Measurements from ENCODE around the gene IP6K3. TPM values are rescaled to one million over a fixed set of nuclear protein-coding genes. Genes with fewer than 3 reads are reported as not detected.

IP6K3 gene
- total RNA-seq, 1 experiment from 2014 or later = 1.7 TPM

DNA sequence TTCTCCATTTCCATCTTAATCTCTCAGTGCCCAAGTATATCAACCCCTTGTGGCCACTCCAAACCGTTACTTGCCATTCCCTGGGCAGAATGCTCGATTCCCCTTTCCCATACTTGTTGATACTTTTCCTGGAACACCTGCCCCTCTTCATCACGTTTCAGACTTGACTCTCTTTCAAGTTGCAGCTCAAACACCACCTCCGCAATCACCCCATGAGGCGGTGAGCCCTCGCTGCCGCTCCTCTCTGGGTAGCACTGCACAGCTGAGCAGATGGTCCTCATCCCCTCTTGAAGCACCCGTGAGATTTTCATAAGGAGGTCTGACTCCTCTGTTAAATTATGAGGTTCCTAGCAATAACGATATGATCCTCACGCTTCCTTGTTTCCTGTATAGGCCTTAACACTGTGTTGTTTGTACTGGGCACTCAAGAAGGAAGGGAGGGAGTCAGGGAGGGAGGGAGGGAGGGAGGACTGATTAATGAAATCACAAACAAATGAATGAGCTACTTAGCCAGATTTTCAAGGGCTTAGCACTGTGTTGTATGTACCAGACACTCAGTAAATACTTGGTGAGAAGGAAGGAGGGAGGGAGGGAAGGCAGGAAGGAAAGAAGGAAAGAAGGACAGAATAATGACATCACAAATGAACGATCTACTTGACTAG lies 27.2 kb downstream of the IP6K3 start:
- no peak overlapping the region for H3K27ac Mint-ChIP-seq (ENCODE audit: low read depth, unreplicated experiment)
- intact Hi-C loops (cut with micrococcal nuclease) = no loop called here
- no peak for DNase-seq (ENCODE audit: unreplicated experiment)
- CTCF ChIA-PET = interaction anchor here (1.1 kb wide), 1 partner anchor 25 kb away, joined by 6 read pairs; no protein-coding TSS in a partner anchor
- H3K9me3 Mint-ChIP-seq (ENCODE audit: unreplicated experiment) = no peaks in the 10 kb centered on the region
- POLR2A ChIA-PET = no interaction called here
- no peaks in the 10 kb centered on the region for H3K36me3 Mint-ChIP-seq (ENCODE audit: insufficient read depth, unreplicated experiment)
- no peak overlapping the region for H3K4me3 Mint-ChIP-seq (ENCODE audit: unreplicated experiment)
- TF ChIP-seq, protein P1, sequence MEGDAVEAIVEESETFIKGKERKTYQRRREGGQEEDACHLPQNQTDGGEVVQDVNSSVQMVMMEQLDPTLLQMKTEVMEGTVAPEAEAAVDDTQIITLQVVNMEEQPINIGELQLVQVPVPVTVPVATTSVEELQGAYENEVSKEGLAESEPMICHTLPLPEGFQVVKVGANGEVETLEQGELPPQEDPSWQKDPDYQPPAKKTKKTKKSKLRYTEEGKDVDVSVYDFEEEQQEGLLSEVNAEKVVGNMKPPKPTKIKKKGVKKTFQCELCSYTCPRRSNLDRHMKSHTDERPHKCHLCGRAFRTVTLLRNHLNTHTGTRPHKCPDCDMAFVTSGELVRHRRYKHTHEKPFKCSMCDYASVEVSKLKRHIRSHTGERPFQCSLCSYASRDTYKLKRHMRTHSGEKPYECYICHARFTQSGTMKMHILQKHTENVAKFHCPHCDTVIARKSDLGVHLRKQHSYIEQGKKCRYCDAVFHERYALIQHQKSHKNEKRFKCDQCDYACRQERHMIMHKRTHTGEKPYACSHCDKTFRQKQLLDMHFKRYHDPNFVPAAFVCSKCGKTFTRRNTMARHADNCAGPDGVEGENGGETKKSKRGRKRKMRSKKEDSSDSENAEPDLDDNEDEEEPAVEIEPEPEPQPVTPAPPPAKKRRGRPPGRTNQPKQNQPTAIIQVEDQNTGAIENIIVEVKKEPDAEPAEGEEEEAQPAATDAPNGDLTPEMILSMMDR (IDR thresholded peaks at IDR 0.05; ENCODE audit: unreplicated experiment) = no peak
- H3K4me1 Mint-ChIP-seq (ENCODE audit: insufficient read depth, unreplicated experiment) = peaks cover 11% of the 10 kb centered on the region
- H3K27me3 Mint-ChIP-seq (ENCODE audit: insufficient read depth, unreplicated experiment) = peaks cover 15% of the 10 kb centered on the region
- BruUV-seq (replicated peaks) = no TSS peak

DNA sequence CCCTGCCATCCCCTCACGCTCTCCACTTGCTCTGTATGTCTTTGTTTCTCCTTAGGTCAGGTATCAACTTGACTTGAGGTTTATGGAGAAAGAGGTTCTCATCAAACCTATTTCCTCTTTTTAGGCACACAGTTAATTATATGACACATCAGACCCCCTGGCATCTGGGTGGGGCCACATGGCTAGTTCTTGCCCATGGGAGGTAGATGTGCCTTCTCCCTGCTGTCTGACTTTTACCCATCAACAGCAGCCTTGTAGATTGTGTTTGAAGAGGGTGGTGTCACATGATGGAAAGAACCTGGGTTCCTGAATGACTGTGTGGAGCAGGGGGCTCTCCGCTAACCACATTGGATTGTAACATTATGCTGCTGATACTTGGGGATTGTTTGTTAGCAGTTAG lies 28.0 kb downstream of the IP6K3 start:
- intact Hi-C loops (cut with micrococcal nuclease) = no loop called here
- POLR2A ChIA-PET = no interaction called here

DNA sequence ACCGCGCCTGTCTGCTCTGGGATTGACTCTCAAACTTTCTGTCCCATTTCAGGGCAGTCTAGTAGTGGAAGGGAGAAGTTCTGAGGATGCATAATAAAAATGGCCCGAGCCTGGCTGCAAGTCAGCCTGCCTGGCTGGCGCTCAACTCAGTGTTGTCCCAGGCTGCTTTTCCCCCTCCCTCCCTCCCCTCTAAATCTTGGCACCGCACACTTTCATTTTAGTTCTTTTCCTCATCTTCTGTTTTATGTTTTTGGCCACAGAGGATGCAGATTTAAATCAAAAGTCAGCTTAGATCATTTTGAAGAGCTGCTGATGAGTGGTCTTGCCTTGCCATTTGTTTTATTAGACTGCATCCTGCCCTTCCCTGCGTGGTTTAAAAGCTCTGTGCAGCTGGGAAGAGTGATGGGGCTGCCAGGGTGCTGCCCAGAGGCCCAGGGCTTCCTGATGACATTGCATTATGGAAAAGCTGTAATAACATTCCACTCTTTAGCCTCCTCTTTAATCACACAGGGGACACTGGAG lies 28.7 kb downstream of the IP6K3 start:
- H3K36me3 Mint-ChIP-seq (ENCODE audit: insufficient read depth, unreplicated experiment) = no peaks in the 10 kb centered on the region
- intact Hi-C loops (cut with micrococcal nuclease) = no loop called here
- ChIA-PET CTCF (interaction anchor here (0.6 to 7.9 kb wide), 3 partner anchors 43 to 411 kb away, joined by 3 to 115 read pairs (median 3); no protein-coding TSS in a partner anchor), POLR2A (no interaction called here)
- H3K9me3 Mint-ChIP-seq (ENCODE audit: unreplicated experiment) = no peaks in the 10 kb centered on the region
- H3K27ac Mint-ChIP-seq (ENCODE audit: low read depth, unreplicated experiment) = no peak overlapping the region
- DNase-seq (ENCODE audit: unreplicated experiment) = no peak
- no peak overlapping the region for H3K4me3 Mint-ChIP-seq (ENCODE audit: unreplicated experiment)
- TF ChIP-seq, protein P1 (IDR thresholded peaks at IDR 0.05; ENCODE audit: unreplicated experiment) = no peak
- H3K27me3 Mint-ChIP-seq (ENCODE audit: insufficient read depth, unreplicated experiment) = peaks cover under 1% of the 10 kb centered on the region
- BruUV-seq (replicated peaks) = no TSS peak
- peaks cover 11% of the 10 kb centered on the region for H3K4me1 Mint-ChIP-seq (ENCODE audit: insufficient read depth, unreplicated experiment)

More for the DNA sequence above, 28.0 kb downstream of the IP6K3 start:
- peaks cover 11% of the 10 kb centered on the region for H3K4me1 Mint-ChIP-seq (ENCODE audit: insufficient read depth, unreplicated experiment)
- CTCF ChIA-PET = interaction anchor here (0.6 kb wide), 1 partner anchor 410 kb away, joined by 3 read pairs; no protein-coding TSS in a partner anchor
- no peak overlapping the region for H3K4me3 Mint-ChIP-seq (ENCODE audit: unreplicated experiment)
- no peak overlapping the region for H3K27ac Mint-ChIP-seq (ENCODE audit: low read depth, unreplicated experiment)
- H3K9me3 Mint-ChIP-seq (ENCODE audit: unreplicated experiment) = no peaks in the 10 kb centered on the region
- DNase-seq (ENCODE audit: unreplicated experiment) = no peak
- no peaks in the 10 kb centered on the region for H3K36me3 Mint-ChIP-seq (ENCODE audit: insufficient read depth, unreplicated experiment)
- peaks cover 8% of the 10 kb centered on the region for H3K27me3 Mint-ChIP-seq (ENCODE audit: insufficient read depth, unreplicated experiment)
- TF ChIP-seq, protein P1 (IDR thresholded peaks at IDR 0.05; ENCODE audit: unreplicated experiment) = no peak
- BruUV-seq (replicated peaks) = no TSS peak

DNA sequence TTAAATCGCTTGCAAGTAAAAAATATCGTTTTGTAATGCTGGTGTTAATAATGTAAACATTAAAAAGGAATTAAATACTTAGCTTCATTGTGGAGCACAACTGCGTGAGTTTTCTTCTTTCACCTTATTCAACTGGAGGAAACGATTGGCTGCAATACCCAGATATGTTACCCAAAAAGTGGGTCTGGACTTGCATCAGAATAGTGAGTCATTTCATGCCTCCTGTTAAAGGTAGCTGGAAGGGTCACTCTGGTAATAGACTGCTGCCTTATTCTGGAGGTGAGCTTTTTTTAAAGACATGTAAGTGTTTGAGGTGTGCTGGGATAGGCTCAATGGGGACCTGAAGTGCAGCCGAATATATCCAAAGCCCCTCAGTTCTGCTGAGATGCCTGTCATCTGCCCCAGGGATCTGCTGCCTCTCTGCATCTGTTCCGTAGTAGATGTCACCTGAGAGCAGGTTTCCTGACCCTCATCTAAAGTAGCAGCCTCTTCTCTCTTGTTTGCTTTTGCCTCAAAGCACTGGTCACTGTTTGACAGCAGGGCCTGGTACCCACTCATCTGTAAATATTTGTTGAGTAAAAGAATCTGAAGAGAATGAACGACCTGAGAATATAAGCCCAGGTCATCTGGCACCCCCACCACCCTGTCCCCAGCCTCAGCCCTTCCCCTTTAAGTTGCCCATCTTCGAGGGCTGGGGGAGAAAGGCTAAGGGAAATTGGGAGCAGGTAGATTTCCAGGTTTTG lies 29.6 kb downstream of the IP6K3 start:
- CTCF ChIA-PET = interaction anchor here (1.1 to 7.9 kb wide), 3 partner anchors 21 to 439 kb away, joined by 3 to 115 read pairs (median 4); no protein-coding TSS in a partner anchor
- BruUV-seq (replicated peaks) = TSS peak; percentile 76
- TF ChIP-seq, protein P1 (IDR thresholded peaks at IDR 0.05; ENCODE audit: unreplicated experiment) = no peak
- H3K9me3 Mint-ChIP-seq (ENCODE audit: unreplicated experiment) = no peaks in the 10 kb centered on the region
- H3K4me3 Mint-ChIP-seq (ENCODE audit: unreplicated experiment) = no peak overlapping the region
- DNase-seq (ENCODE audit: unreplicated experiment) = peak; percentile 72
- H3K36me3 Mint-ChIP-seq (ENCODE audit: insufficient read depth, unreplicated experiment) = no peaks in the 10 kb centered on the region
- intact Hi-C loops (cut with micrococcal nuclease) = no loop called here
- POLR2A ChIA-PET = no interaction called here
- peaks cover 11% of the 10 kb centered on the region for H3K4me1 Mint-ChIP-seq (ENCODE audit: insufficient read depth, unreplicated experiment)
- no peaks in the 10 kb centered on the region for H3K27me3 Mint-ChIP-seq (ENCODE audit: insufficient read depth, unreplicated experiment)
- peak overlapping the region; percentile 53 for H3K27ac Mint-ChIP-seq (ENCODE audit: low read depth, unreplicated experiment)

Data from MCF 10A (cell line).